Heart left ventricle (tissue), 16 donors: ENCODE measurements around the gene SLC35F3. TPM values are rescaled to one million over a fixed set of nuclear protein-coding genes. Genes with fewer than 3 reads are reported as not detected.
A peak's percentile ranks its signal among the peaks of the same experiment; 100 is the strongest.

Source experiments
- ATAC-seq, 4 donors: fragments of 200-7000 bp; cut with Tn5 transposase; one replicate each; pipeline ENCODE4 v1.9.1; 2020 to 2022; ENCODE audit warnings: moderate library complexity in 4 of 4, mild to moderate bottlenecking in 3 of 4, moderate number of reproducible peaks in 1 of 4
- DNase-seq, 5 donors: peaks; one replicate each; pipeline ENCODE4 v3.0.0-alpha.2; 2020
- H3K27ac ChIP-seq, 12 donors: fragments of 200-600 bp; sonication (generic) in 4 of 12; one replicate each; pipeline versions ENCODE4 v1.5.0 to v1.8.0; 2016 to 2022; ENCODE audit warnings: mild to moderate bottlenecking in 2 of 12
- H3K27me3 ChIP-seq, 9 donors: fragments of 200-600 bp; sonication (generic) in 2 of 9; one replicate each; pipeline versions ENCODE4 v1.5.1 to v1.8.0; 2016 to 2022; ENCODE audit warnings: mild to moderate bottlenecking in 3 of 9
- H3K36me3 ChIP-seq, 9 donors: fragments of 200-600 bp; sonication (generic) in 2 of 9; one replicate each; pipeline versions ENCODE4 v1.5.0 to v1.8.0; 2018 to 2022; ENCODE audit warnings: mild to moderate bottlenecking in 2 of 9
- H3K4me1 ChIP-seq, 12 donors: fragments of 200-600 bp; sonication (generic) in 4 of 12; one replicate each; pipeline versions ENCODE4 v1.5.0 to v1.8.0; 2016 to 2022; ENCODE audit warnings: mild to moderate bottlenecking in 3 of 12
- H3K4me3 ChIP-seq, 12 donors: fragments of 200-600 bp; sonication (generic) in 4 of 12; one replicate each; pipeline versions ENCODE4 v1.5.0 to v1.8.0; 2017 to 2022; ENCODE audit warnings: mild to moderate bottlenecking in 9 of 12, moderate library complexity in 4 of 12
- H3K9me3 ChIP-seq, 12 donors: fragments of 200-600 bp; sonication (generic) in 4 of 12; one replicate each; pipeline versions ENCODE4 v1.5.0 to v1.8.0; 2016 to 2022; ENCODE audit warnings: mild to moderate bottlenecking in 1 of 12
- CTCF ChIP-seq, 12 donors: fragments of 200-600 bp; sonication (generic) in 4 of 12; IDR thresholded peaks; one replicate each; pipeline versions ENCODE4 v1.5.0 to v1.8.0; 2018 to 2022; ENCODE audit warnings: antibody characterized with exemption in 12 of 12, mild to moderate bottlenecking in 5 of 12
- POLR2A ChIP-seq, 2 donors: fragments of 450-650 bp; IDR thresholded peaks; one replicate each; pipeline ENCODE4 v1.6.1; 2017; ENCODE audit warnings: antibody characterized with exemption in 2 of 2, mild to moderate bottlenecking in 2 of 2, moderate library complexity in 2 of 2
- WGBS, 4 donors: extraction: QIAGEN DNeasy Blood & Tissue Kit in 2 of 4; methylation state at CpG; one replicate each; pipeline versions ENCODE4 v1.1.5 to v1.1.7; 2013 to 2018; 5-methylcytosine and 5-hydroxymethylcytosine counted together
- intact Hi-C, 10 donors: fragments of 100-400 bp; cut with DNase I; formaldehyde crosslinking; loops; one replicate each; pipeline versions ENCODE4 v1.11.1 to v1.14.2; 2022
- polyA plus RNA-seq, 2 donors: library from polyadenylated mRNA; stranded (reverse); fragments of 200-250 nt; gene quantifications; one replicate each; pipeline ENCODE4 v1.2.3, GENCODE V29; 2013
- total RNA-seq, 9 donors: library from RNA; depleted of rRNA in 2 of 9; stranded (reverse); fragments of >200 nt in 2 of 9; fragmentation: NEBNext Ultra II Directional in 3 of 9; extraction: Animal tissue kit (Norgen Biotek cat#: 25700) in 3 of 9; gene quantifications; one replicate each; pipeline versions ENCODE4 v1.1.0 to v1.2.4, GENCODE V29; 2016 to 2023
- donor health status: ischemic (EF 13 %, LVEDD 7.1; RV severe dilation, severe dysfunction).
- donor health status: healthy with polysubstance abuse.
- donor health status: DM: no; HTN: yes; CAD: no.
- donor health status: DM: no; HTN: no; CAD: no.
- donor health status: ischemic (EF 25% LVEDD 6.9; RV normal size, moderate dysfunction).
- donor health status: ischemic (EF 25% LVEDD 5.7; RV mildly dilated, moderate dysfunction).
- donor health status: healthy.
- donor health status: DM: yes; HTN: yes; CAD: no.
- donor health status: ischemic (EF 35%, LVEDD 5.7; RV mildly dilated, moderate dysfunction).
- donor health status: nonischemic (EF 11% LVEDD 7.7; RV severe dilation, severe dysfunction).
- donor health status: DM: yes; HTN: yes; CAD: no.
- donor health status: PGD.
- donor health status: ischemic (EF 29% LVEDD 5.4; RV normal size, mild dysfunction).
- donor health status: nonischemic (EF 23%, LVEDD 6.1; RV moderate dilation, normal function).

The SLC35F3 gene
- total and polyA plus RNA-seq, 11 donors, result 0.03 to 0.11 (median 0.11) TPM; not detected in 8

- TF ChIP-seq CTCF (IDR thresholded peaks at IDR 0.05), result no peak
- TF ChIP-seq POLR2A (IDR thresholded peaks at IDR 0.05), result no peak
- no peak for DNase-seq
- Histone ChIP-seq H3K4me3 (no peak overlapping the region), H3K4me1 (peaks cover 0 to 7% (median 0%) of the 10 kb centered on the region in 12 donors), H3K9me3 (no peaks in the 10 kb centered on the region), H3K36me3 (no peaks in the 10 kb centered on the region), H3K27ac (no peak overlapping the region), H3K27me3 (peaks cover 0 to 68% (median 20%) of the 10 kb centered on the region in 9 donors)
- no peak for ATAC-seq
- WGBS, 4 donors, result 77 to 87% (median 81%) methylated on average over 6 of the region's 6 CpGs
- intact Hi-C loops, result no loop called here
Observed at GRCh38 chr1:234321231-234321630, 416.8 kb downstream of the SLC35F3 start.

- no peaks in the 10 kb centered on the region for H3K36me3 ChIP-seq
- H3K9me3 ChIP-seq, result no peaks in the 10 kb centered on the region
- H3K27ac ChIP-seq, result no peak overlapping the region
- ATAC-seq (no peak), DNase-seq (no peak)
- intact Hi-C loops, result no loop called here
- H3K4me1 ChIP-seq, result peaks cover 0 to 16% (median 0%) of the 10 kb centered on the region in 12 donors
- TF ChIP-seq POLR2A (IDR thresholded peaks at IDR 0.05) (no peak), CTCF (IDR thresholded peaks at IDR 0.05) (no peak)
- WGBS, 4 donors, result 88 to 92% (median 91%) methylated on average over 3 of the region's 3 CpGs
- H3K27me3 ChIP-seq, result peaks cover 0 to 66% (median 20%) of the 10 kb centered on the region in 9 donors
- H3K4me3 ChIP-seq, result no peak overlapping the region
Observed at GRCh38 chr1:234322097-234322496, 417.6 kb downstream of the SLC35F3 start.

- peaks cover 0 to 58% (median 19%) of the 10 kb centered on the region in 9 donors for H3K27me3 ChIP-seq
- no peak for ATAC-seq
- DNase-seq, result no peak
- peaks cover 0 to 18% (median 0%) of the 10 kb centered on the region in 12 donors for H3K4me1 ChIP-seq
- H3K4me3 ChIP-seq, result no peak overlapping the region
- 25 to 33% (median 28%) methylated on average over 10 to 13 of the region's 13 CpGs for WGBS, 4 donors
- no peaks in the 10 kb centered on the region for H3K36me3 ChIP-seq
- intact Hi-C loops, result no loop called here
- H3K27ac ChIP-seq, result no peak overlapping the region
- TF ChIP-seq POLR2A (IDR thresholded peaks at IDR 0.05) (no peak), CTCF (IDR thresholded peaks at IDR 0.05) (peak in 5 of 12 donors; percentile 6 to 35 (median 11))
- no peaks in the 10 kb centered on the region for H3K9me3 ChIP-seq
Observed at GRCh38 chr1:234322979-234323378, 418.5 kb downstream of the SLC35F3 start.

- intact Hi-C loops, result loop anchor here in 1 of 10 donors (5.0 kb wide), 1 partner anchor 213 kb away; no protein-coding TSS in a partner anchor
- Histone ChIP-seq H3K4me1 (peaks cover 0 to 20% (median 0%) of the 10 kb centered on the region in 12 donors), H3K27me3 (peaks cover 0 to 47% (median 18%) of the 10 kb centered on the region in 9 donors), H3K36me3 (no peaks in the 10 kb centered on the region), H3K4me3 (no peak overlapping the region), H3K27ac (no peak overlapping the region), H3K9me3 (no peaks in the 10 kb centered on the region)
- TF ChIP-seq POLR2A (IDR thresholded peaks at IDR 0.05), result no peak
- TF ChIP-seq CTCF (IDR thresholded peaks at IDR 0.05), result no peak
- 76 to 81% (median 78%) methylated on average over 6 of the region's 6 CpGs for WGBS, 4 donors
- DNase-seq (no peak), ATAC-seq (no peak)
Observed at GRCh38 chr1:234324821-234325220, 420.3 kb downstream of the SLC35F3 start.
